Heart left ventricle (tissue), 16 donors: Measurements from ENCODE around the gene CBFA2T3. TPM values are rescaled to one million over a fixed set of nuclear protein-coding genes. Genes with fewer than 3 reads are reported as not detected.

Experiments
- ATAC-seq, 4 donors: fragments of 200-7000 bp; cut with Tn5 transposase; one replicate each; pipeline ENCODE4 v1.9.1; 2020 to 2022; ENCODE audit warnings: moderate library complexity in 4 of 4, mild to moderate bottlenecking in 3 of 4, moderate number of reproducible peaks in 1 of 4
- DNase-seq, 5 donors: peaks; one replicate each; pipeline ENCODE4 v3.0.0-alpha.2; 2020
- H3K27ac ChIP-seq, 12 donors: fragments of 200-600 bp; sonication (generic) in 4 of 12; one replicate each; pipeline versions ENCODE4 v1.5.0 to v1.8.0; 2016 to 2022; ENCODE audit warnings: mild to moderate bottlenecking in 2 of 12
- H3K27me3 ChIP-seq, 9 donors: fragments of 200-600 bp; sonication (generic) in 2 of 9; one replicate each; pipeline versions ENCODE4 v1.5.1 to v1.8.0; 2016 to 2022; ENCODE audit warnings: mild to moderate bottlenecking in 3 of 9
- H3K36me3 ChIP-seq, 9 donors: fragments of 200-600 bp; sonication (generic) in 2 of 9; one replicate each; pipeline versions ENCODE4 v1.5.0 to v1.8.0; 2018 to 2022; ENCODE audit warnings: mild to moderate bottlenecking in 2 of 9
- H3K4me1 ChIP-seq, 12 donors: fragments of 200-600 bp; sonication (generic) in 4 of 12; one replicate each; pipeline versions ENCODE4 v1.5.0 to v1.8.0; 2016 to 2022; ENCODE audit warnings: mild to moderate bottlenecking in 3 of 12
- H3K4me3 ChIP-seq, 12 donors: fragments of 200-600 bp; sonication (generic) in 4 of 12; one replicate each; pipeline versions ENCODE4 v1.5.0 to v1.8.0; 2017 to 2022; ENCODE audit warnings: mild to moderate bottlenecking in 9 of 12, moderate library complexity in 4 of 12
- H3K9me3 ChIP-seq, 12 donors: fragments of 200-600 bp; sonication (generic) in 4 of 12; one replicate each; pipeline versions ENCODE4 v1.5.0 to v1.8.0; 2016 to 2022; ENCODE audit warnings: mild to moderate bottlenecking in 1 of 12
- CTCF ChIP-seq, 12 donors: fragments of 200-600 bp; sonication (generic) in 4 of 12; IDR thresholded peaks; one replicate each; pipeline versions ENCODE4 v1.5.0 to v1.8.0; 2018 to 2022; ENCODE audit warnings: antibody characterized with exemption in 12 of 12, mild to moderate bottlenecking in 5 of 12
- POLR2A ChIP-seq, 2 donors: fragments of 450-650 bp; IDR thresholded peaks; one replicate each; pipeline ENCODE4 v1.6.1; 2017; ENCODE audit warnings: antibody characterized with exemption in 2 of 2, mild to moderate bottlenecking in 2 of 2, moderate library complexity in 2 of 2
- WGBS, 4 donors: extraction: QIAGEN DNeasy Blood & Tissue Kit in 2 of 4; methylation state at CpG; one replicate each; pipeline versions ENCODE4 v1.1.5 to v1.1.7; 2013 to 2018; 5-methylcytosine and 5-hydroxymethylcytosine counted together
- intact Hi-C, 10 donors: fragments of 100-400 bp; cut with DNase I; formaldehyde crosslinking; loops; one replicate each; pipeline versions ENCODE4 v1.11.1 to v1.14.2; 2022
- polyA plus RNA-seq, 2 donors: library from polyadenylated mRNA; stranded (reverse); fragments of 200-250 nt; gene quantifications; one replicate each; pipeline ENCODE4 v1.2.3, GENCODE V29; 2013
- total RNA-seq, 9 donors: library from RNA; depleted of rRNA in 2 of 9; stranded (reverse); fragments of >200 nt in 2 of 9; fragmentation: NEBNext Ultra II Directional in 3 of 9; extraction: Animal tissue kit (Norgen Biotek cat#: 25700) in 3 of 9; gene quantifications; one replicate each; pipeline versions ENCODE4 v1.1.0 to v1.2.4, GENCODE V29; 2016 to 2023
- donor health status: ischemic (EF 13 %, LVEDD 7.1; RV severe dilation, severe dysfunction).
- donor health status: healthy with polysubstance abuse.
- donor health status: DM: no; HTN: yes; CAD: no.
- donor health status: DM: no; HTN: no; CAD: no.
- donor health status: ischemic (EF 25% LVEDD 6.9; RV normal size, moderate dysfunction).
- donor health status: ischemic (EF 25% LVEDD 5.7; RV mildly dilated, moderate dysfunction).
- donor health status: healthy.
- donor health status: DM: yes; HTN: yes; CAD: no.
- donor health status: ischemic (EF 35%, LVEDD 5.7; RV mildly dilated, moderate dysfunction).
- donor health status: nonischemic (EF 11% LVEDD 7.7; RV severe dilation, severe dysfunction).
- donor health status: DM: yes; HTN: yes; CAD: no.
- donor health status: PGD.
- donor health status: ischemic (EF 29% LVEDD 5.4; RV normal size, mild dysfunction).
- donor health status: nonischemic (EF 23%, LVEDD 6.1; RV moderate dilation, normal function).

Gene CBFA2T3
- total and polyA plus RNA-seq, 11 donors: 5.0 to 12.0 (median 5.8) TPM

- H3K9me3 ChIP-seq: no peaks in the 10 kb centered on the region
- peak; percentile 71 to 84 (median 75) for DNase-seq
These were observed 88.3 kb downstream of the CBFA2T3 start for GRCh38 chr16:88888461-88889387.

GRCh38 chr16:88888057-88888456 is 89.0 kb downstream of the CBFA2T3 start:
- peak overlapping the region in 3 of 12 donors; percentile 5 to 15 (median 8) for H3K4me3 ChIP-seq
- no peaks in the 10 kb centered on the region for H3K27me3 ChIP-seq
- DNase-seq (no peak), ATAC-seq (no peak)
- peaks cover 0 to 53% (median 31%) of the 10 kb centered on the region in 9 donors for H3K36me3 ChIP-seq
- H3K4me1 ChIP-seq: peaks cover 0 to 37% (median 28%) of the 10 kb centered on the region in 12 donors
- intact Hi-C loops: loop anchor here in 6 of 10 donors (2.0 to 5.0 kb wide), 3 partner anchors 21 to 49 kb away; no protein-coding TSS in a partner anchor
- WGBS, 4 donors: 44 to 62% (median 58%) methylated on average over 7 to 14 of the region's 14 CpGs
- H3K9me3 ChIP-seq: no peaks in the 10 kb centered on the region
- TF ChIP-seq CTCF (IDR thresholded peaks at IDR 0.05): no peak
- no peak for TF ChIP-seq POLR2A (IDR thresholded peaks at IDR 0.05)
- peak overlapping the region; percentile 71 to 94 (median 81) for H3K27ac ChIP-seq

More at GRCh38 chr16:88888461-88889387, 88.3 kb downstream of the CBFA2T3 start:
- 52 to 64% (median 56%) methylated on average over 26 to 30 of the region's 30 CpGs for WGBS, 4 donors
- Histone ChIP-seq H3K4me1 (peaks cover 0 to 37% (median 28%) of the 10 kb centered on the region in 12 donors), H3K27me3 (no peaks in the 10 kb centered on the region), H3K4me3 (no peak overlapping the region), H3K36me3 (peaks cover 0 to 47% (median 24%) of the 10 kb centered on the region in 9 donors), H3K27ac (peak overlapping the region; percentile 64 to 88 (median 78))
- peak in 2 of 4 donors; percentile 14 to 22 for ATAC-seq
- no peak for TF ChIP-seq CTCF (IDR thresholded peaks at IDR 0.05)
- TF ChIP-seq POLR2A (IDR thresholded peaks at IDR 0.05): no peak
- intact Hi-C loops: loop anchor here in 6 of 10 donors (2.0 to 5.0 kb wide), 3 partner anchors 20 to 49 kb away; no protein-coding TSS in a partner anchor

GRCh38 chr16:88886845-88887521 is 90.0 kb downstream of the CBFA2T3 start:
- Histone ChIP-seq H3K4me3 (peak overlapping the region in 1 of 12 donors; percentile 3), H3K9me3 (no peaks in the 10 kb centered on the region), H3K36me3 (peaks cover 0 to 55% (median 29%) of the 10 kb centered on the region in 9 donors), H3K27me3 (no peaks in the 10 kb centered on the region), H3K4me1 (peaks cover 0 to 39% (median 28%) of the 10 kb centered on the region in 12 donors), H3K27ac (peak overlapping the region; percentile 31 to 94 (median 81))
- DNase-seq (peak; percentile 92 to 97 (median 94)), ATAC-seq (peak; percentile 81 to 92 (median 88))
- intact Hi-C loops: loop anchor here in 7 of 10 donors (1.0 to 5.0 kb wide), 11 partner anchors 22 to 54 kb away; partner anchors contain the start of genes TRAPPC2L (in 2 of the 7) and GALNS (in 1 of the 7)
- TF ChIP-seq CTCF (IDR thresholded peaks at IDR 0.05) (peak in 11 of 12 donors; percentile 12 to 59 (median 38)), POLR2A (IDR thresholded peaks at IDR 0.05) (no peak)
- WGBS, 4 donors: 44 to 63% (median 51%) methylated on average over 31 to 39 of the region's 39 CpGs
